Muscle layer of colon (tissue), 2 donors: ENCODE data around the gene OSGEP.

ENCODE experiments used
- H3K27ac ChIP-seq: one replicate; pipeline ENCODE4 v1.7.0; 2013; ENCODE audit warnings: low read depth, mild to moderate bottlenecking, low read length, moderate library complexity
- H3K27me3 ChIP-seq, 2 donors: one replicate each; pipeline ENCODE4 v1.7.0; 2013; ENCODE audit warnings: low read length in 2 of 2, mild to moderate bottlenecking in 2 of 2; ENCODE audit not compliant: insufficient read depth in 2 of 2, control insufficient read depth in 1 of 2
- H3K36me3 ChIP-seq: one replicate; pipeline ENCODE4 v1.7.0; 2013; ENCODE audit warnings: mild to moderate bottlenecking, low read length; ENCODE audit not compliant: insufficient read depth
- H3K4me1 ChIP-seq: one replicate; pipeline ENCODE4 v1.7.0; 2013; ENCODE audit warnings: mild to moderate bottlenecking, low read length; ENCODE audit not compliant: insufficient read depth
- H3K4me3 ChIP-seq, 2 donors: one replicate each; pipeline ENCODE4 v1.7.0; 2013; ENCODE audit warnings: low read length in 2 of 2, low read depth in 1 of 2, mild to moderate bottlenecking in 1 of 2, moderate library complexity in 1 of 2
- H3K9ac ChIP-seq: one replicate; pipeline ENCODE4 v1.7.0; 2013; ENCODE audit warnings: low read length
- H3K9me3 ChIP-seq: one replicate; pipeline ENCODE4 v1.7.0; 2013; ENCODE audit warnings: mild to moderate bottlenecking, low read length
- donor health status: abdominal sarcoma.
- donor health status: Adenocarcinoma of cecum.

OSGEP gene

DNA sequence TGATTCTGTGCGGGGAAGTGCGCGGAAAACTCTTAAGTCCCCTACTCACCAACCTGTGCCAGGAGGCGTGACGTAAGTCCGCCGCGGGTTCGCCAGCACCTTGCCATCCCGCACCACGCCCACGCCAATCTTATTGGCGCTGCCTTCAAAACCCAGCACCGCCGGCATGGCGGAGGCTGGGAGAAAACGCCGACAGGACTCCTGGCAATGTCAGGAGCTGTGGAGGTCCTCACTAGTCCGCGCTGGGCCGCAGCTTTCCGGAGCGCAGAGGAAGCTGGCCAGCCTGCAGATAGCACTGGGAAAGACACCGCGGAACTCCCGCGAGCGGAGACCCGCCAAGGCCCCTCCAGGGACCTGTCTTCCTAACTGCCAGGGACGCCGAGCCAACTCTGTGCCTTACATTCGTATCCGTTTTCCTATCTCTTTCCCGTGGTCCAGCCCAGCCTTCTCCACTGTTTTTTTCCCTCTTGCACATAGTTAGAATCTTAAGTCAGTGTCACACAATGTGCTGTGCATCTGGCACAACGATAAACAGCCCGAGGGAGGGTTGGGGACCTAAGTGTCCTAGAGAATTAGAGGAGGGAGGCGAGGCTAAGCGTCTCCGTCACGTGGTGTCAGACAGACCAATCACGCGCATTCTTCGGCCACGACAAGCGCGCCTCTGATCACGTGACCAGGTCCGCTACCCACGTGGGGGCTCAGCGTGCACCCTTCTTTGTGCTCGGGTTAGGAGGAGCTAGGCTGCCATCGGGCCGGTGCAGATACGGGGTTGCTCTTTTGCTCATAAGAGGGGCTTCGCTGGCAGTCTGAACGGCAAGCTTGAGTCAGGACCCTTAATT is at the start of gene OSGEP, which contains the start of gene APEX1:
Gene OSGEP (minus strand): TSS at position 297 of the 839 bp plus-strand sequence. CDS start 129 bp downstream, at position 168.
Gene APEX1 (plus strand): TSS at position 711 of the 839 bp plus-strand sequence. CDS start 420 bp downstream, outside the sequence.
- Histone ChIP-seq H3K4me3 (peak within 1 kb of the TSS; percentile 73 to 93), H3K27me3 (no peaks in the 10 kb centered on the region), H3K27ac (peak within 1 kb of the TSS; percentile 99), H3K4me1 (peaks cover 19% of the 10 kb centered on the region), H3K36me3 (peaks cover 62% of the 10 kb centered on the region), H3K9ac (peak within 1 kb of the TSS; percentile 93), H3K9me3 (no peaks in the 10 kb centered on the region)

DNA sequence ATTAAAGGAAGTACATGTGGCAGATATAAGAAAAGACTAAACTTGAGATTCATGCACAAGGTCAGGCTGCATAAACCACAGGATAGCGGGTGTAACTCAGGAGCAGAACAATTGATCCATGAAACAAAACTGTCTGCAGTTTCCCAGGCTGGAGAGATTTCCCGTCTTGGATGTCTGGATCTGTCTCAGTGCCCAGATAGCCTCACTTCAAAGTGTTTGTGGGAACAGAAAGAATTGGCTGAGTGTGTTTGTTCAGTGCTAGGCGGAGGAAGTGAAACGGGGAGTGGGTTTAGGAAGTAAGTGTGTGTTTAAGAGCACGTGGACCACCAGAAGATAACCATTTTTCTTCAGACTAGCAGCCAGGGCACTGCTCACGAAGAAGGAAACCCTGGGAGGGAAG is 49.3 kb upstream of the OSGEP start:
- H3K4me1 ChIP-seq = no peaks in the 10 kb centered on the region
- H3K27ac ChIP-seq = no peak overlapping the region
- no peaks in the 10 kb centered on the region for H3K9me3 ChIP-seq
- H3K4me3 ChIP-seq = no peak overlapping the region
- H3K9ac ChIP-seq = no peak overlapping the region
- no peaks in the 10 kb centered on the region for H3K36me3 ChIP-seq
- H3K27me3 ChIP-seq = no peaks in the 10 kb centered on the region

GRCh38 chr14:20501346-20501745 is 46.7 kb upstream of the OSGEP start:
- Histone ChIP-seq H3K36me3 (no peaks in the 10 kb centered on the region), H3K4me3 (no peak overlapping the region), H3K9me3 (no peaks in the 10 kb centered on the region), H3K27me3 (no peaks in the 10 kb centered on the region), H3K4me1 (no peaks in the 10 kb centered on the region), H3K27ac (no peak overlapping the region), H3K9ac (no peak overlapping the region)

GRCh38 chr14:20499881-20500280 is 45.3 kb upstream of the OSGEP start:
- no peak overlapping the region for H3K4me3 ChIP-seq
- H3K9me3 ChIP-seq = no peaks in the 10 kb centered on the region
- no peak overlapping the region for H3K27ac ChIP-seq
- H3K27me3 ChIP-seq = no peaks in the 10 kb centered on the region
- no peaks in the 10 kb centered on the region for H3K36me3 ChIP-seq
- H3K4me1 ChIP-seq = no peaks in the 10 kb centered on the region
- H3K9ac ChIP-seq = no peak overlapping the region

GRCh38 chr14:20499108-20499507 is 44.5 kb upstream of the OSGEP start:
- no peaks in the 10 kb centered on the region for H3K4me1 ChIP-seq
- no peaks in the 10 kb centered on the region for H3K36me3 ChIP-seq
- H3K9me3 ChIP-seq = no peaks in the 10 kb centered on the region
- H3K27ac ChIP-seq = no peak overlapping the region
- H3K9ac ChIP-seq = no peak overlapping the region
- H3K4me3 ChIP-seq = no peak overlapping the region
- no peaks in the 10 kb centered on the region for H3K27me3 ChIP-seq

DNA sequence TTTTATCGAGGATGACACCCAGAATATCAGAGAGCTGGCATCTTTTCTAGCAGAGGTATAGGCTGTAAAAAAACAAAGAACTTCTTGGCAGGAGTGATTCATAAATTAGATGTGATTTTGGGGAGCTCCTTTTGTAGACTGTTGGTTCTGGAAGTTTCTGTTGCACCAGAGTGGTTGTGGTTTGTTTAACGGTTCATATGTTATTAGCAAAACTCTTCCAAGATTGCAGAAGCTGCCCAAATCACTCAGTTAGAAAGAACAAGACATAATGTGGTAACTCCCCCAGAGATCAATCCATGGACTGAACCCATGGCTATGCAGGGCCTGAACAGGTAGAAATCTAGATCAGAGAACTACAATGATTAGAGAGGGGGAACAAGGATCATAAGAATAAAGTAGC is 44.0 kb upstream of the OSGEP start:
- H3K4me1 ChIP-seq = no peaks in the 10 kb centered on the region
- H3K36me3 ChIP-seq = no peaks in the 10 kb centered on the region
- H3K27me3 ChIP-seq = no peaks in the 10 kb centered on the region
- no peak overlapping the region for H3K27ac ChIP-seq
- H3K9ac ChIP-seq = no peak overlapping the region
- no peak overlapping the region for H3K4me3 ChIP-seq
- no peaks in the 10 kb centered on the region for H3K9me3 ChIP-seq

GRCh38 chr14:20494935-20495766 is 40.5 kb upstream of the OSGEP start:
- no peak overlapping the region for H3K27ac ChIP-seq

DNA sequence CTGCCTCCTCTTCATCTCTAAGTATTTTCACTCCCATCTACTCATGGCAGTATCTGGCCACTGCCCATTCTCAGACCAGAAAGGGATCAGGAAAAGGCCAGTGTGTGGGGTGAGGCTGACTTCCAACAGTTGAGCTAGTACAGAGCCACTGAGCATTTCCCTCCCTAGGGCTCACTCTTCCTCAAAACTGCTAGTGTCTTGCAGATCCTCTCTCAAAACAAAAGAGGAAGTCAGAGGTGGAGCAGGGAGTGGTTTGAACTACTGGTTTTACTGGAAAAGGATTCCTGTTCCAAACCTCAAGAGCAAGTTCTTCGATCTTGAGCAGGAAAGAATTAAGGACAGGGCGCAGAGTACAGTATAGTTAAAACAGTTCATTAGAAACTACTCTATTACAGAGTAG is 39.0 kb upstream of the OSGEP start:
- H3K4me1 ChIP-seq = no peaks in the 10 kb centered on the region
- no peak overlapping the region for H3K4me3 ChIP-seq
- H3K9me3 ChIP-seq = no peaks in the 10 kb centered on the region
- no peaks in the 10 kb centered on the region for H3K27me3 ChIP-seq
- no peak overlapping the region for H3K9ac ChIP-seq
- H3K36me3 ChIP-seq = no peaks in the 10 kb centered on the region
- H3K27ac ChIP-seq = no peak overlapping the region

More at GRCh38 chr14:20494935-20495766, 40.5 kb upstream of the OSGEP start:
- H3K4me3 ChIP-seq = no peak overlapping the region
- no peaks in the 10 kb centered on the region for H3K4me1 ChIP-seq
- H3K9me3 ChIP-seq = no peaks in the 10 kb centered on the region
- no peaks in the 10 kb centered on the region for H3K27me3 ChIP-seq
- H3K36me3 ChIP-seq = no peaks in the 10 kb centered on the region
- H3K9ac ChIP-seq = no peak overlapping the region

- H3K9ac ChIP-seq = no peak overlapping the region
- H3K36me3 ChIP-seq = no peaks in the 10 kb centered on the region
- H3K27me3 ChIP-seq = no peaks in the 10 kb centered on the region
- no peak overlapping the region for H3K4me3 ChIP-seq
- no peaks in the 10 kb centered on the region for H3K4me1 ChIP-seq
- no peak overlapping the region for H3K27ac ChIP-seq
- H3K9me3 ChIP-seq = no peaks in the 10 kb centered on the region
Measured at GRCh38 chr14:20492486-20492885, 37.9 kb upstream of the OSGEP start.

- Histone ChIP-seq H3K4me3 (no peak overlapping the region), H3K9me3 (no peaks in the 10 kb centered on the region), H3K36me3 (no peaks in the 10 kb centered on the region), H3K27me3 (no peaks in the 10 kb centered on the region), H3K27ac (no peak overlapping the region), H3K4me1 (no peaks in the 10 kb centered on the region), H3K9ac (no peak overlapping the region)
Measured at GRCh38 chr14:20490563-20490962, 36.0 kb upstream of the OSGEP start.

- H3K9ac ChIP-seq = no peak overlapping the region
- no peaks in the 10 kb centered on the region for H3K36me3 ChIP-seq
- H3K9me3 ChIP-seq = no peaks in the 10 kb centered on the region
- no peak overlapping the region for H3K4me3 ChIP-seq
- no peaks in the 10 kb centered on the region for H3K4me1 ChIP-seq
- no peak overlapping the region for H3K27ac ChIP-seq
- H3K27me3 ChIP-seq = no peaks in the 10 kb centered on the region
Measured at GRCh38 chr14:20489093-20489994, 34.7 kb upstream of the OSGEP start.
